Posterior cingulate gyrus (tissue), 11 donors: ENCODE data around the gene TGM2.
A peak's percentile ranks its signal among the peaks of the same experiment; 100 is the strongest.

ENCODE experiments used
- DNase-seq, 10 donors: peaks; one replicate each; pipeline versions ENCODE4 v3.0.0 to v3.0.0-alpha.2; 2020 to 2021; ENCODE audit warnings: mixed read lengths in 3 of 10
- intact Hi-C: fragments of 100-400 bp; cut with DNase I; formaldehyde crosslinking; loops from one replicate; pipeline ENCODE4 v1.15.1; 2023

Gene TGM2

GRCh38 chr20:38148328-38149102, 16.6 kb downstream of the TGM2 start:
- DNase-seq = peak in 2 of 10 donors; percentile 17 to 52
- intact Hi-C loops = no loop called here

GRCh38 chr20:38147751-38148150, 17.3 kb downstream of the TGM2 start:
- intact Hi-C loops = no loop called here

GRCh38 chr20:38147163-38147562, 17.9 kb downstream of the TGM2 start:
- intact Hi-C loops = no loop called here
- DNase-seq = peak in 2 of 10 donors; percentile 22 to 54

More at GRCh38 chr20:38147751-38148150, 17.3 kb downstream of the TGM2 start:
- peak in 2 of 10 donors; percentile 55 to 57 for DNase-seq

- intact Hi-C loops = no loop called here
- peak in 2 of 10 donors; percentile 51 to 72 for DNase-seq
Observed at GRCh38 chr20:38146628-38147027, 18.4 kb downstream of the TGM2 start.

- intact Hi-C loops = no loop called here
Observed at GRCh38 chr20:38146156-38146555, 18.9 kb downstream of the TGM2 start.

GRCh38 chr20:38145729-38146075, 19.4 kb downstream of the TGM2 start:
- intact Hi-C loops = no loop called here
- DNase-seq = peak in 2 of 10 donors; percentile 14 to 54

More at GRCh38 chr20:38146156-38146555, 18.9 kb downstream of the TGM2 start:
- no peak for DNase-seq

GRCh38 chr20:38144974-38145728, 19.9 kb downstream of the TGM2 start:
- intact Hi-C loops = no loop called here
- peak in 2 of 10 donors; percentile 20 to 58 for DNase-seq

GRCh38 chr20:38144598-38144973, 20.5 kb downstream of the TGM2 start:
- peak in 1 of 10 donors; percentile 51 for DNase-seq
- intact Hi-C loops = no loop called here

- DNase-seq = peak in 6 of 10 donors; percentile 29 to 92 (median 79)
Observed at GRCh38 chr20:38143646-38144554, 21.2 kb downstream of the TGM2 start.

GRCh38 chr20:38143238-38143645, 21.8 kb downstream of the TGM2 start:
- intact Hi-C loops = no loop called here
- DNase-seq = peak in 5 of 10 donors; percentile 24 to 90 (median 56)

More at GRCh38 chr20:38143646-38144554, 21.2 kb downstream of the TGM2 start:
- intact Hi-C loops = no loop called here

GRCh38 chr20:38141889-38142494, 23.1 kb downstream of the TGM2 start:
- peak in 2 of 10 donors; percentile 29 to 42 for DNase-seq
- intact Hi-C loops = no loop called here

- peak in 5 of 10 donors; percentile 32 to 84 (median 79) for DNase-seq
- intact Hi-C loops = no loop called here
Observed at GRCh38 chr20:38141204-38141888, 23.7 kb downstream of the TGM2 start.

GRCh38 chr20:38139977-38140753, 24.9 kb downstream of the TGM2 start:
- DNase-seq = peak in 3 of 10 donors; percentile 26 to 32 (median 29)
- intact Hi-C loops = no loop called here

- intact Hi-C loops = no loop called here
- DNase-seq = peak in 2 of 10 donors; percentile 35 to 52
Observed at GRCh38 chr20:38139156-38139912, 25.7 kb downstream of the TGM2 start.

- intact Hi-C loops = no loop called here
- peak in 3 of 10 donors; percentile 19 to 65 (median 62) for DNase-seq
Observed at GRCh38 chr20:38138086-38138778, 26.8 kb downstream of the TGM2 start.

GRCh38 chr20:38137441-38138037, 27.5 kb downstream of the TGM2 start:
- intact Hi-C loops = no loop called here
- peak in 1 of 10 donors; percentile 39 for DNase-seq
